ENCODE results near the gene TMEM200C.

The TMEM200C gene

GRCh38 chr18:5895299-5895875 lies at the start of gene TMEM200C:
TMEM200C (minus strand) TSS chr18:5895522; CDS start chr18:5892063, 3,459 bp downstream.
- no peak for DNase-seq

- no peak for DNase-seq
These were observed 49.1 kb upstream of the TMEM200C start for GRCh38 chr18:5944448-5944847.

GRCh38 chr18:5943514-5943913 lies 48.2 kb upstream of the TMEM200C start:
- DNase-seq, result no peak

- no peak for DNase-seq
These were observed 47.3 kb upstream of the TMEM200C start for GRCh38 chr18:5942591-5942990.

- DNase-seq, result no peak
These were observed 46.6 kb upstream of the TMEM200C start for GRCh38 chr18:5941890-5942289.

GRCh38 chr18:5939801-5940667 lies 44.7 kb upstream of the TMEM200C start:
- DNase-seq, result no peak

GRCh38 chr18:5937795-5938194 lies 42.5 kb upstream of the TMEM200C start:
- DNase-seq, result no peak

GRCh38 chr18:5937121-5937520 lies 41.8 kb upstream of the TMEM200C start:
- no peak for DNase-seq

GRCh38 chr18:5930789-5931188 lies 35.5 kb upstream of the TMEM200C start:
- no peak for DNase-seq

- no peak for DNase-seq
These were observed 23.0 kb upstream of the TMEM200C start for GRCh38 chr18:5918205-5918858.

- no peak for DNase-seq
These were observed 19.6 kb upstream of the TMEM200C start for GRCh38 chr18:5914951-5915350.

- peak; percentile 3 for DNase-seq
These were observed 18.7 kb upstream of the TMEM200C start for GRCh38 chr18:5914016-5914415.

GRCh38 chr18:5912566-5912965 lies 17.2 kb upstream of the TMEM200C start:
- DNase-seq, result no peak

GRCh38 chr18:5909125-5909524 lies 13.8 kb upstream of the TMEM200C start:
- peak; percentile 32 for DNase-seq

GRCh38 chr18:5903386-5903785 lies 8.1 kb upstream of the TMEM200C start:
- DNase-seq, result no peak

- peak; percentile 38 for DNase-seq
These were observed 4.9 kb upstream of the TMEM200C start for GRCh38 chr18:5900262-5900661.

- DNase-seq, result no peak
These were observed 4.5 kb upstream of the TMEM200C start for GRCh38 chr18:5899835-5900234.

- no peak for DNase-seq
These were observed 786 bp upstream of the TMEM200C start for GRCh38 chr18:5895876-5896740.

- DNase-seq, result no peak
These were observed 567 bp downstream of the TMEM200C start for GRCh38 chr18:5894611-5895298.

GRCh38 chr18:5893956-5894610 lies 1.2 kb downstream of the TMEM200C start:
- DNase-seq, result peak; percentile 11

GRCh38 chr18:5892823-5893431 lies 2.4 kb downstream of the TMEM200C start:
- DNase-seq, result no peak

All from kidney glomerular epithelial cell (primary cell).